Hepatocyte (in vitro differentiated cells): ENCODE results near the gene VRK3.

Experiments used
- CTCF ChIP-seq: fragments of 200-600 bp; sonication (generic); IDR thresholded peaks from 2 replicates; pipeline ENCODE4 v1.5.1; 2016; ENCODE audit warnings: antibody characterized with exemption, mild to moderate bottlenecking; ENCODE audit not compliant: poor library complexity
- EZH2 ChIP-seq: fragments of 200-600 bp; sonication (generic); IDR thresholded peaks from 2 replicates; pipeline ENCODE4 v1.6.1; 2016; ENCODE audit warnings: antibody characterized with exemption, mild to moderate bottlenecking, borderline replicate concordance
- EZH2phosphoT487 ChIP-seq: fragments of 200-600 bp; sonication (generic); IDR thresholded peaks from one replicate; pipeline ENCODE4 v1.6.1; 2018; ENCODE audit warnings: antibody characterized with exemption, mild to moderate bottlenecking, low read depth, moderate library complexity; ENCODE audit not compliant: unreplicated experiment, severe bottlenecking

GRCh38 chr19:50030225-50030624 lies 5.1 kb upstream of the VRK3 start:
- TF ChIP-seq CTCF (no peak), EZH2 (no peak), EZH2phosphoT487 (no peak)
